ENCODE data around the gene GDF7.

Gene GDF7

DNA sequence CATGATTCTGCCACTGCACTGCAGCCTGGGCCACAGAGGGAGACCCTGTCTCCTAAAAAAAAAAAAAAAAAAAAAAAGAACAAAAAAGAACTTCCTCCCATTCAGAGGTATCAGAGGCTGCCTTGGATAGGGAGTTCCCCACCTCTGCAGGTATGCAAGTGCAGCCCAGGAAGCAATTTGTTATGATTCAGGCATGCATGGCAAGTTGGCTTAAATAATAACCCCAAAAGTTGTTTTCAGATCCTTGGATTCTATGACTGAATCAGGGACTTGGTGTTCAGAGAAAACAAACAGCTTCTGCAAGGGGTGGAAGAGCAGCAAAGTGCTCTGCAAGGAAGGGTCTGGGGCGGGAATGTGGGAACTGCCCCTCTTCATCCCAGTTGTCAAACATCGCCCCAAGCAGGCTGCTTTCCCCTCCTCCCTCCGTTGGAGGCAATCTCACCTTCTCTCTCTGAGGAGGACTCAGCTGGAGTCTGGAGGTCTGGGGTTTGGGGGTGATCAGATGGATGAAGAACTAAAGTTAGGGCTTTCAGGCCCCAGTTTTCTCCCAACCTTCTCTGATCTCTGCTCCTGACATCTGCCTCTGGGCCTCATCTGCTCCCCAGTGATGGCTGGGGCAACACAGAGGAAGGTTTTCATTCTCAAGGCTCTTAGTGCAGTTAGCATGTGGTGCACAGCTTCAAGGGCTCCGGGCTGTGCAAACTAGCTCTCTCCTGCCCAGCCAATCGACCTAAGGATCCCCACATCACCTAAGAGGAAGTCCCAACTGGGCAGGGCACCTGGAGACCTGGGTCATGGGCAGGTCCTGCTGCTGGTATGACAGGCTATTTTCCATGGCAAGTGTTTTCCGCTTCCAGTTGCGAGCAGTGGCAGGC, 3.5 kb upstream of the GDF7 start:
- DNase-seq: no peak

GRCh38 chr2:20664071-20664390, 2.9 kb upstream of the GDF7 start:
- no peak for DNase-seq

DNA sequence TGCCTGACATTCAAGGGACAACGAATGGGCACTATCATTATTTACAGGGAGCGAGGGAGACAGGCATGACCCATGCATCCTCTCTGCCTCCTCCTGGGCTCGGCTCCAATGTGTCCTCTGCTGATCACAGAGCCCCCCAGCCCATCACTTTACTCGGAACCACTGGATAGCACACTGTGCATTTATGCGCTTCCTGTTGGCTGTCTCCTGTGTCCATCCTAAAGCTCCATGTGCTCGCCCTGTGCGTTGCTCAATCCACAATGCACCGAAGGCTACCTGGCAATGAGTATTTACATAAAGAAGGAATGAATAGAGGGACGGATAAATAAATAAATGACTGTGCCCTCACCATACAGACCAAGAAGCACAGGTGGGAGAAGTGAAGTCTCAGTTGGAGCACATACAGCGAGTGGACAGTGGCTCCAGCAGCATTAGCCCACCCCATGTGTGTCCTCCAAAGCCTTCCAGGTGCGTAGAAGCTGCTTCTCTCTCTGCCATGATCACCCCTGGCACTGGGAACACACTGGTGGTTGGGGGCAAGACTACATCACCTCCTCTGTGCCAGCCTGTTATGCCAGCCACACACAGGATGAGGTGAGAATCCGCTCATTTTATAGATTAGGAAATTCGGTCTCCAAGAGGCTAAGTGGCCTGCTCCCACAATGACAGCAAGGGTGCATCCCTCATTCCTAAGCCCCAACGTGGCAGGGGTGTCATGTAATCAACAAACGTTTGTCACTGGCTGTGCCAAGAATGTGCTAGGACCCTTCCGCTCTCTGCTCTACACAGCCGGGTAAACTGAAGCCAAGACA, 2.3 kb upstream of the GDF7 start:
- DNase-seq: no peak

DNA sequence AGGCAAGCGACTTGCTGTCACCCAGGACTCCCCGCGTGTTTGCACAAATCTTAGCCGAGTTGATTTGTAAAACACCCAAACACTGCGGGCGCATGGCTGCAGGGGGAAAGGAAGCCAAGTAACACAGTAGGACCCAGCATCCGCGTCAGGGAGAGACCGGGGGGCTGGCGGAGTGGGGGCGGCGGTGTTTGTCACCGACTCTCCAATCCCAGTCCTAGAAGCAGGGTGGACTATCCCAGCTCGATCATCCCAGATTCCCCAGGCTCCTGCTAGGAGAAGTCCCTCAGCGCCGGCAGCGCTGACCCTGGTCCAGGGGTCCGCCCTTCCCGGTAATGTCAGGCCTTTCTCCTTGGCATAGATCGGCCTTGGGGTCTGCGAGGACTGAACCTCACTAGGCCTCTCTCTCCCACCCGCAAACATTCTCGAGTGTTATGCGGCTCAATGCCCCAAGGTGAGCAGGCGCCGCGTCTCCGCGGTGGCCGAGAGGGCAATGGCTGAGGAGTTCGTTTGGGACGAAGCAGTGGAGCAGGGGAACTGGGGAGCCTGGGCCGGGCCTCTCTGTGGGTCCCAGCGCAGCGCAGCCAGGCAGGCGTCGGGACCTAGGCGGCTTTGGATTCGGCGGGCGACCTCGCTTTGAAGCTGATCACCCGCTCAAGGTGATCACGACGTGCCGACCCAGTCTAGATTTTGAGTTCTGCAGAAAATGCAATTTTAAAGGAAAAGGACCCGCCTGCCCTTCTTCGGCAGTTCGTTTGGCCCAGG, 1.5 kb upstream of the GDF7 start:
- no peak for DNase-seq

DNA sequence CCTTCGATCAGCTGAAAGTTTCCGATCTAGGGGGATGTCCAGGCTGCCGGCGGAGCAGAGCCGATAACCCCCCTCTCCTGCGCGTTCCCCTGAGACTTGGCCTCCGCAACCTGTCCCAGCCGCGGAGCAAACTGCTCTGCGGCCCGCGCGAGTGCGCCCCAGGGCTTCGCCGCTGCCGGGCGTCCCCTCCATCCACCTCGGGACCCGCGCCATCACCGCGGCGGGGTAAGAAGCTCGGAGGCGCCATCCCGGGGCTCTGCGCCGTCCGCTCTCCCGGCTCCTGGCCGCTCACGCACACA, 990 bp upstream of the GDF7 start:
- DNase-seq: no peak

GRCh38 chr2:20667151-20667530, 197 bp downstream of the GDF7 start:
- DNase-seq: no peak

GRCh38 chr2:20667531-20668401, 822 bp downstream of the GDF7 start:
- no peak for DNase-seq

DNA sequence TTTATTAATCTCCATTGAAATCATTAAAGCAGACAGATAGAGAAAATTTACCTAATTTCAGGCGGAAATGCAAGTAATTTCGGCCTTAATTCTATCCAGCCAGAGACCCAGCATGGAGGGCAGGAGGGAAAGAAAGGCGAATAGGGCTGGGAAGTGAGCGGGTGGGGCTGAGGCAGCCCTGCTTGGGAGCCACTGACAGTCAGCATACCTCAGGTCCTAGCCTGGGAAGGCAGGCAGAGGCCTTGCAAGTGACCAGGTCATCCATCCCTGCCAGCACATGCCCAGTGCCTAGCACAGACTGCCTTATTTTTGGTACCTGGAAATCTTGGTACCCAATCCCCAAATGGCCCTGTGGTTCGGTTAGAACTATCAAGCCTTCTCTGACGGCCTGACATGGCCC, 1.5 kb downstream of the GDF7 start:
- DNase-seq: no peak

- no peak for DNase-seq
Measured at GRCh38 chr2:20668871-20669475, 2.0 kb downstream of the GDF7 start.

DNA sequence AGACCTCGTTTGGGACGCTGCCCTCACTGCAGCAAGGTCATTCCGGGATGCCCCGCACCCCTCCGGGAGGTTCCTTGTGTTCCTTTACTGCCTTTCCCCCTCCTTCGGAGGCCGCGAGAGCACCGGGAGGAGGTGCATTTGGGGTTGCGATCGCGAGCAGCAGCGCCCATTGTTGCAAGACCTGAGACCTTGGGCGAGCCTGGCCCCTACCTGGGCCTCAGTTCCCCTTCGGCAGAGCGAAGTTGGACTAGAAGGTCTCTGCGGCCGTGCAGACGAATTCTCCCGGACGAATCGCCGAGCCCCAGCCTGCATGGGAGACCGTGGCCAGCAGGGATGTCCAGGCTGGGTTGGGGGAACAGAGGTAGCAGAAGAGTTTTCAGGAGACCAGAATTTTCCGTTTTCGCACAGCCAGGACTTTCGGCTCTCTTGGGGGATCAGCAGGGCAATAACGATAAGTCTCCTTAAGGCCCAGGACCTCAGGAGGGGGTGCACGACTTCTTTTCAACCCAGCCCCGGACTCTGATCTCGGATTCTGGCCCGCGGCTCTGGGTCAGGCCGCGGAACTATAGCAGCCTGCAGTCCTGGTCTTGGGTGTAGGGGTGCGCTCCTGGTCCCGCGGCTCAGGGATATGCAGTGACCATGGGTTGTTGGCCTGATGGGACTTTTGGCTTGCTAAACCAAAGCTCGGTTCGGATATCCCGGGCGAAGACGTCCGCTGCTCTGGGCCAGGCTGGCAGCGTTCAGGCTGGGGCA, 2.8 kb downstream of the GDF7 start:
- no peak for DNase-seq

GRCh38 chr2:20670315-20671035, 3.5 kb downstream of the GDF7 start:
- no peak for DNase-seq

GRCh38 chr2:20671036-20671735, 4.2 kb downstream of the GDF7 start:
- no peak for DNase-seq

GRCh38 chr2:20671736-20672080, 4.8 kb downstream of the GDF7 start:
- DNase-seq: no peak

DNA sequence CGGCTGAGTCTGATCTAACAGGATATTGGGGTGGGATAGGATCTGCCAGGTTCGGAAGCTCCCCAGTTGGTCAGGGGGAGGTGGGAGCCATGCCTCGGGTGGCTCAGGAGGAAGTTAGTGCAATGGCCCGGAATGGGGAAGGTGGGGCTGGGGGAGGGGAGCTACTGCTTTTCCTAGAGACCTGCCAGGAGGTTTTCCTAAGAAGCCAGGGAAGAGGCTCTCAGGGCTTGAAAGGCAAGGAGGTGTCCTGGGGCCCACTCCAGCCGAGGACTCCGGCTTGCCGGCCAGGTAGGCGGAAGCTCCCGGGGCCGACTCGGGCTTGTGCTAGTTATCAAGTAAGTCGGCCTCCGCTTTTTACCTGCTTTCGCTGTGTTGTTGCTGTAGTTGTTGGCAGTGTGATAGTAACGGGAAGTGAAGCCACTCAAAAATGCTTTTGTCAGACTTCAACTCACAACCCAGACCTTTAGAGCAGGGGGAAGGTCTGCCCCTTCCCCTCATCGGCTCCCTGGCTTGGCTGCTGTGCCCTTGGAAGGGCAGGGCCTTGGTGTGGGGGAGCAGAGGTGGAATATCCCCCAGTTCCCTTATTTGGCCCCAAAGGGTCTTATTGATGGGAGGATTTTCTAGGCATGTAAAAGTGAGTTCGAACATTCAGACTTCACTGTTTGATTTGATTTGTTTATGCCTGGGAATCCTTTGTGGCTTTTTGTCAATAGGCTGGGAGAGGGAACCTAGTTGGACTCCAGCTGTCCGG, 5.4 kb downstream of the GDF7 start:
- no peak for DNase-seq

DNA sequence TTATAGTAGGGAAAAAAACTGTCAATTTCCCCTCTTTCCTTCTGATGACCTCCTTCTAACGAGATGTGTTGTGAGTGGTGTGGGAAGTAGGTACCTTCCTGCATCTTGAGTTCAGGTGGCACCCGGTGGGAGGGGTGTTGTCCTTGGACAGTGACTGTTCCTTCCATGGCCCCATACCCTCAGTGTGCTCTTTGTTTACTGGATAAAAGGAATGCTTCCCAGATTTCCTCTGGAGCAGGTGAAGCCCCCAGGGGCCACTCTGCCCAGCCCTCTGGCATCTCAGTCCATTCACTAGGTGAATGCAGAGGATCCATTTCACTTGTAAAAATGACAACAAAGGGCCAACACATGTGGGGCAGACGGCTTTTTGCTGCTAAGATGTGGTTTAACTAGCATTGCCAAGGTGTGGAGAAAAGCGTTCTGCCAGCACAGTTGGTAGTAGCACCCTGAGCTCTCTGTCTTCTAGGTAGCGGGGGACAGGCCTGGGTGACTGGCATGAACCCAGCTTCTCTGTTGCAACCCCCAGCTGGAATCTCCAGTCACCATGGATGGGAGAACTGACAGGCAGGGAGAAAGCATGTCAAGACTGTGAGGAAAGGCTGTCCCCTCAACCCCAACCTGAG, 6.9 kb downstream of the GDF7 start:
- no peak for DNase-seq

DNA sequence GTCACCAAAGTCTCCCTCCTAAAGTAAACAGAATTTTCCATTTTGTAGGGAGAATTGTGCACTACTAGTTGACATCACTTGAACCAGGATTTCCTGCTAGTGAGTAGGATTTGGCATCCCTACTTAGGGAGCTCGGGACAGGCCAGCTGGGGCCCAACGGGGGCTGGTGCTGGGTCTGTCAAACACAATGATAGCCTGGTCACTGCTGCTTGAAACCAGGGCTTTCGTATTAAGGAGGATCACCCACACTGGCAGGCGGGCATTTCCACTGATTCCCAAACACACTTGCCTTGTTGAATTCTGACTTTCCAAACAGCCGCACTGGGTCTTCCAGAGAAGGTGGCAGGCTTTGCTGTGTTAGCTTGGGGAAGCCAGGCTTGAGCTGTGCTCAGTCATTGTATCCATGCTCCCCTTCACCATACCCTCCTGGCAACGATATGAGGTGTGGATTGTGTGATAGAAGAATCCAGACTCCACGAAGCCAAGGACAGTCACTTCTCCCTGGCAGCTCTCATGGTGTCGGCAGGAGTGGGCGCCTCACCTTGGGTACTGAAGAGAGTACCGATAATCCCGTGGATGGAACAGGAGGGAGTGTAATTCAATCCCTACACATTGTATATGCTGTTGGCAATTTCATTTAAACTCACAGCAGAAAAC, 7.5 kb downstream of the GDF7 start:
- no peak for DNase-seq

DNA sequence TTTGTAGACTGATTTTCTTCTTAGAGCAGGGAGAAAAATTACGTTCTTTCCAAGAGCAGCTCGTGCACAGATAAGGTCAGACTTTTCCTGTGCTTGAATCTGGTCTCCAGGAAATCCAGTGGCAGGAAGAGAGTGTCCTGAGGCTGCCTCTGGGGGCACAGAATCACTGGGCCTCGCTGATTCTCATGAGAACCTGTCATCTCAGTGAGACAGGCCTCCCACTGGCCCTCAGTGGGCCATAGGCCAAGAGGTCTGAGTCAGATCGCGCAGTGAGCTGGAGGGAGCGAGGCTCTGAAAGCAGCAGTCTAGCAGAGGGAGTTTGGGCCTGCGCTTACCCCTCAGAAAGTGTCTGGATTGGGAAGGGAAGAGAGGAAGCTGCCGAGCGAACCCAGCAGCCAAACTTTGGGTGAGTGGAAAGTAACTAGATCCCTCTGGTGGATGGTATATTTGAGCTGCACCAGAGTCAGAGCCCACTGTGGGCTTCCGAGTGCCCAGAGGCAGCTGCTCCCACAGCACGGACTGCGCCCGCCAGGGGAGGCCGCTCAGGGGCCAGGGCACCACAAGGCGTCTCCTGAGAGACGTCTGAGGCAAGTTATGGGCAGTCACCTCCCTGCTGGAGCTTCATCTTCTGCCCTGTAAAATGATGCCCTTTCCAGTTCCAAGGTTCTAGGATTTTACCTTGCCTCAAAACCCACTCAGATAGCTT, 8.2 kb downstream of the GDF7 start:
- DNase-seq: no peak

Data from stimulated activated naive CD4-positive, alpha-beta T cell treated with Interleukin-2 at 50 U/mL for 16 hours (primary cell).